ENCODE data around the gene PRKG1. TPM values are rescaled to one million over a fixed set of nuclear protein-coding genes. Genes with fewer than 3 reads are reported as not detected.

PRKG1 gene
- total and polyA plus RNA-seq, 2 of the 4 experiments (the other 2 are of a cell fraction): 3.5 to 18.3 TPM

GRCh38 chr10:52259426-52259812 is 1185.1 kb downstream of the PRKG1 start:
- no TSS peak for BruUV-seq (replicated peaks)
- intact Hi-C loops (cut with micrococcal nuclease): no loop called here
- no peak overlapping the region for H3K4me2 ChIP-seq (ENCODE audit: low read depth, low read length)

More at GRCh38 chr10:52259426-52259812, 1185.1 kb downstream of the PRKG1 start:
- WGBS, 2 experiments (ENCODE audit: extremely low coverage in 2 of 2, insufficient read length in 1 of 2): no CpG with 5 or more reads among the region's 2 CpGs
- no peak overlapping the region for H2AK5ac ChIP-seq (ENCODE audit: low read depth, low read length)
- no peak overlapping the region for H2AK9ac ChIP-seq (replicated peaks; ENCODE audit: low read depth, low read length, poor library complexity)
- dilution Hi-C loops (cut with HindIII; ENCODE audit: low sequenced_read_pairs, unreplicated experiment): no loop called here
- H4K8ac ChIP-seq (ENCODE audit: low read depth in 2 of 2, low read length in 2 of 2): no peak overlapping the region
- H4K91ac ChIP-seq (ENCODE audit: insufficient read depth, low read depth, low read length): no peak overlapping the region
- H2AFZ ChIP-seq (replicated peaks; ENCODE audit: low read length, poor library complexity): no peak overlapping the region
- H3K23ac ChIP-seq (ENCODE audit: low read depth, low read length): no peak overlapping the region
- H3K9me1 ChIP-seq (ENCODE audit: insufficient read depth, low read length): no peaks in the 10 kb centered on the region
- H2BK20ac ChIP-seq (ENCODE audit: low read depth, low read length): no peak overlapping the region
- no peak overlapping the region for H3K14ac ChIP-seq (replicated peaks; ENCODE audit: low read depth, low read length)
- CTCF ChIA-PET: interaction anchor here (0.7 kb wide), 1 partner anchor 304 kb away, joined by 4 read pairs; no protein-coding TSS in a partner anchor
- H3K4me1 ChIP-seq (ENCODE audit: control insufficient read depth, insufficient read depth, low read length): peaks cover 5% of the 10 kb centered on the region; the same call in 1 of the 2 replicates
- in situ Hi-C loops (cut with MboI; ENCODE audit: low sequenced_read_pairs): no loop called here
- no peak overlapping the region for H4K5ac ChIP-seq (ENCODE audit: low read depth, low read length)
- H3K36me3 ChIP-seq (ENCODE audit: control insufficient read depth, insufficient read depth, low read length): no peaks in the 10 kb centered on the region
- POLR2A ChIA-PET (ENCODE audit: unreplicated experiment): no interaction called here
- no peaks in the 10 kb centered on the region for H4K20me1 ChIP-seq (ENCODE audit: insufficient read depth, low read length)
- no peak for DNase-seq
- H3K18ac ChIP-seq (ENCODE audit: low read depth, low read length): no peak overlapping the region
- no peak overlapping the region for H2BK5ac ChIP-seq (ENCODE audit: low read depth, low read length, poor library complexity, severe bottlenecking)
- no peak overlapping the region for H3K4ac ChIP-seq (ENCODE audit: low read depth, low read length)
- no peak overlapping the region for H3K4me3 ChIP-seq (ENCODE audit: insufficient read depth, low read depth, low read length)
- TF ChIP-seq RCOR1 (IDR thresholded peaks at IDR 0.05; ENCODE audit: insufficient replicate concordance, low read length): no peak
- no peak for TF ChIP-seq POLR2A (IDR thresholded peaks at IDR 0.05; ENCODE audit: low read depth, low read length)
- TF ChIP-seq FOS (IDR thresholded peaks at IDR 0.05; ENCODE audit: low read depth, low read length): no peak
- no peak for TF ChIP-seq CHD1 (IDR thresholded peaks at IDR 0.05; ENCODE audit: low read depth, low read length)
- TF ChIP-seq MXI1 (IDR thresholded peaks at IDR 0.05; ENCODE audit: borderline replicate concordance, low read depth, low read length): no peak
- no peak for TF ChIP-seq CTCF (conservative IDR thresholded peaks at IDR 0.05; ENCODE audit: low read depth, low read length)
- no peak for TF ChIP-seq NFE2L2 (IDR thresholded peaks at IDR 0.05; ENCODE audit: low read depth, low read length)
- TF ChIP-seq USF2 (IDR thresholded peaks at IDR 0.05; ENCODE audit: low read depth, low read length): no peak
- TF ChIP-seq MAZ (IDR thresholded peaks at IDR 0.05; ENCODE audit: borderline replicate concordance, low read depth, low read length): no peak
- no peak for TF ChIP-seq RAD21 (IDR thresholded peaks at IDR 0.05; ENCODE audit: low read length)
- no peak for TF ChIP-seq CEBPB (IDR thresholded peaks at IDR 0.05; ENCODE audit: low read depth, low read length)
- H3K79me1 ChIP-seq (ENCODE audit: low read depth in 1 of 2, low read length in 2 of 2): no peaks in the 10 kb centered on the region
- no peak overlapping the region for H2BK15ac ChIP-seq (ENCODE audit: low read depth, low read length)
- H3K27me3 ChIP-seq (ENCODE audit: control insufficient read depth, insufficient read depth, low read length): no peaks in the 10 kb centered on the region
- no peaks in the 10 kb centered on the region for H3K9me3 ChIP-seq (ENCODE audit: control insufficient read depth, insufficient read depth, low read length)
- H3K27ac ChIP-seq (ENCODE audit: insufficient read depth, low read length): no peak overlapping the region
- no peak for ATAC-seq (ENCODE audit: low read depth)
- no peak overlapping the region for H2BK120ac ChIP-seq (ENCODE audit: low read depth, low read length)
- H3K9ac ChIP-seq (ENCODE audit: low read depth, low read length): no peak overlapping the region
- H3K56ac ChIP-seq (ENCODE audit: extremely low read depth, insufficient read depth, low read length): no peak overlapping the region
